GM23248 (cell line): ENCODE results near the gene ART4. TPM values are rescaled to one million over a fixed set of nuclear protein-coding genes. Genes with fewer than 3 reads are reported as not detected.
A peak's percentile ranks its signal among the peaks of the same experiment; 100 is the strongest.

Experiments used
- DNase-seq: peaks from one replicate; pipeline ENCODE4 v3.0.0-alpha.2; 2015
- H2AFZ ChIP-seq: fragments of 200-600 bp; sonication (generic); 2 replicates; pipeline ENCODE4 v1.6.1; 2016; ENCODE audit warnings: antibody characterized with exemption
- H3F3A ChIP-seq: fragments of 200-600 bp; sonication (generic); 2 replicates; pipeline ENCODE4 v1.6.1; 2016; ENCODE audit warnings: mild to moderate bottlenecking, antibody characterized with exemption, mixed run types; ENCODE audit not compliant: insufficient read depth
- H3K27ac ChIP-seq: fragments of 200-600 bp; sonication (generic); 2 replicates; pipeline ENCODE4 v1.5.1; 2016; ENCODE audit warnings: mild to moderate bottlenecking
- H3K27me3 ChIP-seq: fragments of 200-600 bp; sonication (generic); replicated peaks from 2 replicates; pipeline ENCODE4 v1.6.1; 2016; ENCODE audit warnings: mild to moderate bottlenecking; ENCODE audit not compliant: insufficient read depth
- H3K36me3 ChIP-seq: fragments of 200-600 bp; sonication (generic); 2 replicates; pipeline ENCODE4 v1.6.1; 2016; ENCODE audit warnings: low read depth, mild to moderate bottlenecking
- H3K4me1 ChIP-seq: fragments of 200-600 bp; sonication (generic); 2 replicates; pipeline ENCODE4 v1.6.1; 2016; ENCODE audit warnings: mild to moderate bottlenecking; ENCODE audit not compliant: insufficient read depth
- H3K4me2 ChIP-seq: fragments of 200-600 bp; sonication (generic); one replicate; pipeline ENCODE4 v1.6.1; 2016; ENCODE audit warnings: mild to moderate bottlenecking; ENCODE audit not compliant: unreplicated experiment
- H3K4me3 ChIP-seq: fragments of 200-600 bp; sonication (generic); 2 replicates; pipeline ENCODE4 v1.5.1; 2016; ENCODE audit warnings: mild to moderate bottlenecking
- H3K79me2 ChIP-seq: fragments of 200-600 bp; sonication (generic); 2 replicates; pipeline ENCODE4 v1.6.1; 2016; ENCODE audit warnings: mild to moderate bottlenecking; ENCODE audit not compliant: insufficient read depth
- H3K9ac ChIP-seq: fragments of 200-600 bp; sonication (generic); 2 replicates; pipeline ENCODE4 v1.6.1; 2016; ENCODE audit warnings: mild to moderate bottlenecking
- H3K9me2 ChIP-seq: fragments of 200-600 bp; sonication (generic); 2 replicates; pipeline ENCODE4 v1.6.1; 2016; ENCODE audit warnings: mixed run types, mild to moderate bottlenecking, moderate library complexity; ENCODE audit not compliant: insufficient read depth
- H3K9me3 ChIP-seq: fragments of 200-600 bp; sonication (generic); one replicate; pipeline ENCODE4 v1.6.1; 2017; ENCODE audit warnings: low read depth
- H4K20me1 ChIP-seq: fragments of 200-600 bp; sonication (generic); 2 replicates; pipeline ENCODE4 v1.6.0; 2016; ENCODE audit not compliant: insufficient read depth
- EZH2 ChIP-seq: fragments of 200-600 bp; sonication (generic); IDR thresholded peaks from 2 replicates; pipeline ENCODE4 v1.6.1; 2018; ENCODE audit warnings: antibody characterized with exemption, mild to moderate bottlenecking; ENCODE audit not compliant: insufficient read depth, poor library complexity, severe bottlenecking
- EZH2phosphoT487 ChIP-seq: fragments of 200-600 bp; sonication (generic); IDR thresholded peaks from 2 replicates; pipeline ENCODE4 v1.6.1; 2018; ENCODE audit warnings: antibody characterized with exemption, moderate library complexity, mild to moderate bottlenecking, low read depth; ENCODE audit not compliant: insufficient read depth
- WGBS, 2 experiments: methylation state at CpG; one replicate each; pipeline ENCODE4 v1.1.6; 2015 to 2017; ENCODE audit warnings: low lambda C conversion rate in 2 of 2, low coverage in 1 of 2; ENCODE audit errors: missing lambda C conversion rate in 2 of 2; 5-methylcytosine and 5-hydroxymethylcytosine counted together
- in situ Hi-C: fragments of 300-500 bp; cut with MboI; formaldehyde crosslinking; loops from 2 replicates; pipeline ENCODE4 v1.15.0; 2020
- polyA plus RNA-seq: library from polyadenylated mRNA; unstranded; fragments of >200 nt; fragmentation: Nextera tagmentation; extraction: Ambion mirVana; gene quantifications from 2 replicates; pipeline ENCODE4 v1.2.1, GENCODE V29; 2016
- total RNA-seq: library from RNA; depleted of rRNA; stranded (reverse); fragments of >200 nt; shearing (Covaris generic); gene quantifications from 2 replicates; pipeline ENCODE4 v1.2.3, GENCODE V29; 2014

The ART4 gene
- total and polyA plus RNA-seq, 2 experiments from 2014 or later, result not detected

DNA sequence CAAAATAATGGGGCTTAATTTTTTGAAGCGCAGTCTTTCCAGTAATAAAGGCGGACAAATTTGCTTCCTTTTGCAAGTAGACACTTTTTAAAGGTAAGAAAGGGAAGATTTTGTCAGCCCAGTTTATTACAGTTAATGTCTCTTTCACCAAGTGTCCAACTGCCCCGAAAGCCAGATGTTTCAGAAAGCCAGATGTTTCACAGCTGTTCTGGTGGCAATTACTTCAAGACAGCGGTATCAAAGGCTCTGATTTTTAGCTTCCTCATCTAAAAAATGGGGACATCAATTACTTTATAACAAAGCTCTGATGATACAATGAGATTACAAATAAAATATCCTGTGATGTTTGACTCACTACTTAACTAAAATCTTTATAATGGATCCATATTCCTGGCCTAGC lies 41.1 kb downstream of the ART4 start:
- no peaks in the 10 kb centered on the region for H3K9me3 ChIP-seq
- H3F3A ChIP-seq, result 0 out of 2 replicates have a peak, but pooled peaks cover 4% of the 10 kb centered on the region
- peak overlapping the region; percentile 99 for H3K9ac ChIP-seq
- 26 to 28% methylated on average over 4 of the region's 4 CpGs for WGBS, 2 experiments
- no peaks in the 10 kb centered on the region for H4K20me1 ChIP-seq
- H2AFZ ChIP-seq, result peak overlapping the region; percentile 84; the same call in 1 of the 2 replicates
- peak; percentile 28 for DNase-seq
- no peak for TF ChIP-seq EZH2phosphoT487
- no peak for TF ChIP-seq EZH2
- no peaks in the 10 kb centered on the region for H3K9me2 ChIP-seq
- H3K4me2 ChIP-seq, result peak overlapping the region; percentile 96
- peak overlapping the region; percentile 98 for H3K27ac ChIP-seq
- in situ Hi-C loops, result no loop called here
- H3K36me3 ChIP-seq, result peaks cover 23% of the 10 kb centered on the region
- H3K27me3 ChIP-seq, result no peaks in the 10 kb centered on the region
- H3K4me3 ChIP-seq, result peak overlapping the region; percentile 87
- peaks cover 60% of the 10 kb centered on the region for H3K79me2 ChIP-seq
- peaks cover 15% of the 10 kb centered on the region for H3K4me1 ChIP-seq

DNA sequence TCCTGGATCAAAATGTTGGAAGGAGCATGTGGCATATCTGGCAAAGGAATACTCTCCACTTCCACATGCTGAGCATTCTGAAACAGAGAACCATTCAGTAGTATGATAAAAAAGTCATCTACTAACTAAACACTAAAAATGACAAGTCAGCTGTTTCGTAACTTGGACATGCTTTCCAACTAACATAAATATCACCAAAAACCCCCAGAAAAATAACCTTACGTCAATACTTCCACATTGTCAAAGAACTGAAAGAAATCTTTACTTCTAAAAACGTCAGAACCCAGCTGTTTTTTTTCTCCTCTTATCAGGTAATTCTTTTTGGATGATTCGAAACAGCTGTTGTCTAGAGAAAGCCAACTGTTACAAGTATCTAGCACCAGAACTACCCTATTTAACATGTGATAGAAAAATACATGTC lies 48.3 kb downstream of the ART4 start:
- H3K9ac ChIP-seq, result no peak overlapping the region

DNA sequence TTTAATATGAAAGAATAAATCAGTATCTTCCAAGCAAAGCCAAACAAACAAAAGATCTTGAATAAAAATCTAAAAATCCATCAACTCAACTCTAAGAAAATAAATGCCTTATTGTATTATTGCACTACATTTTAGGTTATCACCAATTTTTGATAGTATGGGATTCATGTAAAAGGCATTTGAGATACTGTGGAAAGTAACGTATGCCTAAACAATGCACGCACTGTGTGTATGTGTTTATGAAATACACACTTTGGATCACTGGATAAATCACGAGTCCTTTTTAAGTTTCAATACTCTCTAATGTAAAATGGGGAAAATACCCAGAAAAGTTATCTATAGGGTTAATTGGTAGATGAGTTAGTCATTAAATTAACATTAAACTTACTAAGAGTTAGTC lies 57.8 kb downstream of the ART4 start:
- Histone ChIP-seq H3K9me3 (no peaks in the 10 kb centered on the region), H2AFZ (no peak overlapping the region), H3K27ac (no peak overlapping the region), H3K27me3 (no peaks in the 10 kb centered on the region), H3K9me2 (no peaks in the 10 kb centered on the region), H3K79me2 (no peaks in the 10 kb centered on the region), H3K36me3 (peaks cover 58% of the 10 kb centered on the region), H3K4me1 (no peaks in the 10 kb centered on the region), H3F3A (peaks cover 13% of the 10 kb centered on the region; the same call in 1 of the 2 replicates), H3K9ac (no peak overlapping the region), H3K4me2 (no peak overlapping the region), H3K4me3 (no peak overlapping the region), H4K20me1 (no peaks in the 10 kb centered on the region)
- in situ Hi-C loops, result no loop called here
- TF ChIP-seq EZH2phosphoT487, result no peak
- no peak for TF ChIP-seq EZH2
- DNase-seq, result no peak
- 93 to 97% methylated on average over 3 of the region's 3 CpGs for WGBS, 2 experiments

More for the DNA sequence above, 48.3 kb downstream of the ART4 start:
- H4K20me1 ChIP-seq, result no peaks in the 10 kb centered on the region
- H3K9me2 ChIP-seq, result no peaks in the 10 kb centered on the region
- no peak for DNase-seq
- H3F3A ChIP-seq, result no peaks in the 10 kb centered on the region
- H3K4me1 ChIP-seq, result no peaks in the 10 kb centered on the region
- H3K9me3 ChIP-seq, result no peaks in the 10 kb centered on the region
- H3K4me2 ChIP-seq, result no peak overlapping the region
- peaks cover 52% of the 10 kb centered on the region for H3K79me2 ChIP-seq
- in situ Hi-C loops, result no loop called here
- H3K36me3 ChIP-seq, result peaks cover 81% of the 10 kb centered on the region
- H2AFZ ChIP-seq, result no peak overlapping the region
- H3K27ac ChIP-seq, result no peak overlapping the region
- no peaks in the 10 kb centered on the region for H3K27me3 ChIP-seq
- 75 to 76% methylated on average over 4 of the region's 4 CpGs for WGBS, 2 experiments
- no peak overlapping the region for H3K4me3 ChIP-seq
- TF ChIP-seq EZH2, result no peak
- no peak for TF ChIP-seq EZH2phosphoT487

DNA sequence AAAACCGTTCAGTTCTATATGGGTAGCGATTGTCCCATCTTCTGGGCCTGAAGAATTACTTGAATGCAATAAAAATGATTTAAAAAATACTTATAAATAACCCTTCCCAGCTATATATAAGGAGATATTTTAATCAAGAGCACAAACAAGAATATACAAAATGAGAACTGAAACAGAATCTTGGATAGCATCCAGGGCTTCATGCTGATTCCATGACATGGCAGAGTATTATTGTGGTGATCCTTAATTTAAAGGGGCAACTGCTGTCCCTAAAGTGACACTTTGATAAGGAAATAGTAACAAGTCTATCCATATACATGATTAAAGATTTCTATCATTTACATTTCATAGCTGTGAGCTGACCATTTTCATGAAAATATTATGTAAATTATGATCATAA lies 58.9 kb downstream of the ART4 start:
- no peak overlapping the region for H3K4me3 ChIP-seq
- no peak overlapping the region for H3K9ac ChIP-seq
- peaks cover 49% of the 10 kb centered on the region for H3K36me3 ChIP-seq
- H3K79me2 ChIP-seq, result no peaks in the 10 kb centered on the region
- no peaks in the 10 kb centered on the region for H3K27me3 ChIP-seq
- H3K27ac ChIP-seq, result no peak overlapping the region
- DNase-seq, result no peak
- 96 to 100% methylated on average over 2 of the region's 2 CpGs for WGBS, 2 experiments
- peaks cover 13% of the 10 kb centered on the region; the same call in 1 of the 2 replicates for H3F3A ChIP-seq
- no peaks in the 10 kb centered on the region for H3K9me3 ChIP-seq
- no peaks in the 10 kb centered on the region for H3K4me1 ChIP-seq
- no peak overlapping the region for H3K4me2 ChIP-seq
- H2AFZ ChIP-seq, result no peak overlapping the region
- no peaks in the 10 kb centered on the region for H3K9me2 ChIP-seq
- TF ChIP-seq EZH2 (no peak), EZH2phosphoT487 (no peak)
- in situ Hi-C loops, result no loop called here
- H4K20me1 ChIP-seq, result no peaks in the 10 kb centered on the region

DNA sequence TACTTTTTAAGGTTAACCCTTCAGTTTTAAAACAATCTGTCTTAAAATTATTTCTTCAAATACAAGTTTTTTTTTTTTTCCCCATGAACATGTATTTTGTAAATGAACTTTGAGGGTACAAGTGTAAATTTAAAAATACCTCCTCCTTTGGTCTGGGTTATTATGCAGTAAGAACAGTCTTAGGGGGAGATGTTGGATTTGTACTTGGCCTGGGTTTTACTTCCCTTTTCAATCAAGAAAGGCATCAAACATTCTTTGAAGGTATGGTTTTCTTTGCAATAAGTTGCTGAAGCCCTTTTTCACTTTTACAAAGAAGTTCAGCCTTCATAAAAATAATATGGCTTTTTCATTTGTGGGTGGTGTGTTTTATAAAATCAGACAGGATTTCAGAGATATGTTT lies 60.6 kb downstream of the ART4 start:
- no peak for DNase-seq
- H3K79me2 ChIP-seq, result no peaks in the 10 kb centered on the region
- in situ Hi-C loops, result no loop called here

More for the DNA sequence above, 60.6 kb downstream of the ART4 start:
- H3K9me3 ChIP-seq, result no peaks in the 10 kb centered on the region
- no peak overlapping the region for H3K27ac ChIP-seq
- no peak for TF ChIP-seq EZH2
- no peak for TF ChIP-seq EZH2phosphoT487
- H3K4me3 ChIP-seq, result no peak overlapping the region
- H3K9me2 ChIP-seq, result no peaks in the 10 kb centered on the region
- peaks cover 14% of the 10 kb centered on the region; the same call in 1 of the 2 replicates for H3F3A ChIP-seq
- no peaks in the 10 kb centered on the region for H4K20me1 ChIP-seq
- H3K4me1 ChIP-seq, result no peaks in the 10 kb centered on the region
- H3K9ac ChIP-seq, result no peak overlapping the region
- peaks cover 35% of the 10 kb centered on the region for H3K36me3 ChIP-seq
- no peak overlapping the region for H2AFZ ChIP-seq
- H3K27me3 ChIP-seq, result no peaks in the 10 kb centered on the region
- H3K4me2 ChIP-seq, result no peak overlapping the region
